Measurements from ENCODE around the gene TEAD2.

TEAD2 gene

DNA sequence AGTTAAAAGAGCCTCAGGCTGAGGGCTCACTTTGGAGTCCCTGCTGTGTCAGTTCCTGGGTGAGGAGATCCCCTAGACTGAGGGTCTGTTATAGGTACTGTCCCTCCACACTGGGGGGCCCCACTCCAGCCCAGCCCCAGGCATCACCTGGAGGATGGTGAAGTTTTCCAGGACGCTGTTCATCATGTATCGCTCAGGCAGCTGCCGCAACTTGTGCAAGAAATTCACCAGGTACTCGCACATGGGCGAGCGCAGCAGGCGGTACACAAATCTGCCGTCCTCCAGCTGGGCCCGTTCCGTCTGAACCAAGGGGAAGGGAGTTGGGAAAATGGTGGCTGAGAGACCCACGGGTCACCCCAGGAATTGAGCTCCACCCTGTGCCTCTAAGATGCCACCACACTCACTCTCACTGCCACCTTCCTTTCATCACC lies 19.9 kb downstream of the TEAD2 start:
- H3K27me3 ChIP-seq (replicated peaks; ENCODE audit: control insufficient read depth, insufficient read depth, low read length), result no peaks in the 10 kb centered on the region
- TF ChIP-seq, protein P1, sequence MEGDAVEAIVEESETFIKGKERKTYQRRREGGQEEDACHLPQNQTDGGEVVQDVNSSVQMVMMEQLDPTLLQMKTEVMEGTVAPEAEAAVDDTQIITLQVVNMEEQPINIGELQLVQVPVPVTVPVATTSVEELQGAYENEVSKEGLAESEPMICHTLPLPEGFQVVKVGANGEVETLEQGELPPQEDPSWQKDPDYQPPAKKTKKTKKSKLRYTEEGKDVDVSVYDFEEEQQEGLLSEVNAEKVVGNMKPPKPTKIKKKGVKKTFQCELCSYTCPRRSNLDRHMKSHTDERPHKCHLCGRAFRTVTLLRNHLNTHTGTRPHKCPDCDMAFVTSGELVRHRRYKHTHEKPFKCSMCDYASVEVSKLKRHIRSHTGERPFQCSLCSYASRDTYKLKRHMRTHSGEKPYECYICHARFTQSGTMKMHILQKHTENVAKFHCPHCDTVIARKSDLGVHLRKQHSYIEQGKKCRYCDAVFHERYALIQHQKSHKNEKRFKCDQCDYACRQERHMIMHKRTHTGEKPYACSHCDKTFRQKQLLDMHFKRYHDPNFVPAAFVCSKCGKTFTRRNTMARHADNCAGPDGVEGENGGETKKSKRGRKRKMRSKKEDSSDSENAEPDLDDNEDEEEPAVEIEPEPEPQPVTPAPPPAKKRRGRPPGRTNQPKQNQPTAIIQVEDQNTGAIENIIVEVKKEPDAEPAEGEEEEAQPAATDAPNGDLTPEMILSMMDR (IDR thresholded peaks at IDR 0.05; ENCODE audit: insufficient read depth, low read length, poor library complexity, severe bottlenecking), result no peak
- H3K4me3 ChIP-seq (replicated peaks; ENCODE audit: low read depth, low read length), result no peak overlapping the region
- no peak for DNase-seq (ENCODE audit: extremely low read depth, insufficient read length)
- H3K36me3 ChIP-seq (ENCODE audit: control insufficient read depth, insufficient read depth, low read length), result peaks cover 15% of the 10 kb centered on the region

DNA sequence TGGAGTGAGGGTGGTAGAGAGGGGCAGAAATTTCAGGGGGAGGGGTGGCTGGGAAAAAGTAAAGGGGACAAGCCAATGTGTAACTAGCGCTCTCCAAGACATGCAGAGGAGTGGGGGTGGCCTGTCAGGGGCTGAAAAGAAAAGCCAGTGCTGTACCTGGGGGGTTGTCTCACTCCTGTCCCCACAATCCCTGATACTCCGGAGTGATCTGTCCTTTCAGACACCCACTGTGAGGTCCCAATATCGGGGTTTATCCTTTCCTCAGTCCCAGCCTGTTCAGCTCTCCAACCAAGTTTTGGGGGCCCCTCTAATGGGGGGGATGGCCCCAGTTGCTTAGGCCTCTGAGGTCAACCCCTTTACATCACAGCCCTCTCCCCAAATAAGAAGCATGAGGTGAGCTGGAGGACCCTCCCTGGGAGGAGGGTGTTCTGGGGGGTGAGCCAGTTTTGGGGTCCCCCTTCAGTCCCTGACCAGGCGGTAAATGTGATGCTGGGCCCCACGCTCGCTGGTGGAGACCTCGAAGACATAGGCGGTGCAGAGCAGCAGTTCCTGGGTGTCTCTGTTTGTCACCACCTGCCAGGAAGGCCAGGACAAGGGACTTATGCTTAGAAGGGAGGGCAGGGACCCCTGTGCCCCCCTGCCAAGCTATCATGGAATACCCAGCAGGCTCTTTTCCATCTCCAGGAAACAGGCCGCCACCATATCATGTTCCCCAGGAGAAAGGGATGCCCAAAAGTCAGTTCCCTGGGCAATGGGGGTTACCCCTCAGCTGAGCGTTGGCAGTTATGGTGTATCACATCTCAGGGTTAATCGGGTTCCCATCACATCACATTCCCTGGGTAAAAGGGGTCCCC lies 21.1 kb downstream of the TEAD2 start:
- no peak overlapping the region for H3K4me3 ChIP-seq (replicated peaks; ENCODE audit: low read depth, low read length)
- H3K36me3 ChIP-seq (ENCODE audit: control insufficient read depth, insufficient read depth, low read length), result peaks cover 18% of the 10 kb centered on the region
- TF ChIP-seq, protein P1 (IDR thresholded peaks at IDR 0.05; ENCODE audit: insufficient read depth, low read length, poor library complexity, severe bottlenecking), result no peak
- H3K27me3 ChIP-seq (replicated peaks; ENCODE audit: control insufficient read depth, insufficient read depth, low read length), result no peaks in the 10 kb centered on the region
- no peak for DNase-seq (ENCODE audit: extremely low read depth, insufficient read length)

DNA sequence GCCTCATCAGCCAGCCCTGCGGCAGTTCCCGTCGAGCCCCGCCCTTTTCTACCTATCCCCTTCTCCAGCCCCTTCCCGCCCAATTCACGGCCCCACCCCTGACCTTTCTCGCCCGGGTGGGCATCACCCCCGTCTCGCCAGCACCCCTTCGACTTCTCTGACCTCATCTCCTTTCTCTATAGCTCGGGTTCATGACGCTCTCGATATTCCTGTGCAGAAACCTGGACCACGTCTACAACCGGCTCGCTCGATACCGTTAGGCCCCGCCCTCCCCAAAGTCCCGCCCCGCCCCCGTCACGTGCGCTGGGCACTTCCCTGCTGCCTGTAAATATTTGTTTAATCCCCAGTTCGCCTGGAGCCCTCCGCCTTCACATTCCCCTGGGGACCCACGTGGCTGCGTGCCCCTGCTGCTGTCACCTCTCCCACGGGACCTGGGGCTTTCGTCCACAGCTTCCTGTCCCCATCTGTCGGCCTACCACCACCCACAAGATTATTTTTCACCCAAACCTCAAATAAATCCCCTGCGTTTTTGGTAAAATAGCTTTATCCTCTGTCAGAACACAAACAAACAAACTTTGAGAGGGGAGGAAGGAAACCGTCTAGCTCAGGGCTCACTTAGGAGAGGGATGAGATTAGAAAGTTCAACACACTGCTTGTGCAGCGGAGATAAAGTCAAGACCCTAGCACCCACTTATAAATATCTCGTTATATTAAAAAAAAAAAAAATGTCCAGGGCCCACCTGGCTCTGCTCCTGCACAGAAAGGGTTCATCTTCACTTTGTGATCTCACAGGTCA lies 21.9 kb downstream of the TEAD2 start:
- TF ChIP-seq, protein P1 (IDR thresholded peaks at IDR 0.05; ENCODE audit: insufficient read depth, low read length, poor library complexity, severe bottlenecking), result no peak
- DNase-seq (ENCODE audit: extremely low read depth, insufficient read length), result peak; percentile 92
- Histone ChIP-seq H3K27me3 (replicated peaks; ENCODE audit: control insufficient read depth, insufficient read depth, low read length) (no peaks in the 10 kb centered on the region), H3K36me3 (ENCODE audit: control insufficient read depth, insufficient read depth, low read length) (peaks cover 18% of the 10 kb centered on the region), H3K4me3 (replicated peaks; ENCODE audit: low read depth, low read length) (peak overlapping the region; percentile 32)

DNA sequence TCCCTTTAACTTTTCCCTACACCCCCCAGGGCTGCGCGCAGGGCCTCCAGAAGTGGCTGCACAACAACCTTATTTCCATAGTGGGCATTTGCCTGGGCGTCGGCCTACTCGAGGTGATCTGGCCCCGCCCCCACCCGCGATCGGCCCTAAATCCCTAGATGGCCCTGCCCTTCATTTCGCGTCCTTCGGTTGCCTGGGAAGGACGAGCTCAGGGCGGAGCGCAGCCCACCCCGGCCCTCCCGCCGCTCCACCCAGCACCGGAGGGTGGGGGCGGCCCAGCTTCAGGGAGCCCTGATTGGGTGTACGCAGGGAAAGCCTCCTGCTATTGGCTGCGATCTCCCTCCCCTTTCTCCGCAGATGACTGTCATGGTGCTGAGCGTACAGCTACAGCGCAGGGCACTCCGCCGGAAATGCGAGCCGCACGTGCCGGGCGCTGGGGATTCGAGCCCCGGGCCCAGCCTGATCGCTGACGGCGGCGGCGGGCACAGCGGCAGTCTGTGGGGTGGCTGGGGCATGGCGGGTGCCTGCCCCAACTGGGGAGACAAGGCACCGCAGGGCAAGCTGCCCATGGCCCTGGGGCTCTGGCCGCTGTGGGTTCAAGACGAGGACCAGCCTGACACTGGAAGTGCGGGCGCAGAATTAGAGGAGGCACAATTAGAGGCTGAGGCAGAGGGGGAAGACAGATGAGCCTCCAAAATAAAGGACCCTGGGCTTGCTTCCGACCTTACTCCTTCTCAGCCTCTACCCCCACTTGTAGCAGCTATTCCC lies 22.7 kb downstream of the TEAD2 start:
- no peaks in the 10 kb centered on the region for H3K27me3 ChIP-seq (replicated peaks; ENCODE audit: control insufficient read depth, insufficient read depth, low read length)
- DNase-seq (ENCODE audit: extremely low read depth, insufficient read length), result peak; percentile 48
- H3K4me3 ChIP-seq (replicated peaks; ENCODE audit: low read depth, low read length), result peak overlapping the region; percentile 32
- TF ChIP-seq, protein P1 (IDR thresholded peaks at IDR 0.05; ENCODE audit: insufficient read depth, low read length, poor library complexity, severe bottlenecking), result no peak
- H3K36me3 ChIP-seq (ENCODE audit: control insufficient read depth, insufficient read depth, low read length), result peaks cover 18% of the 10 kb centered on the region

DNA sequence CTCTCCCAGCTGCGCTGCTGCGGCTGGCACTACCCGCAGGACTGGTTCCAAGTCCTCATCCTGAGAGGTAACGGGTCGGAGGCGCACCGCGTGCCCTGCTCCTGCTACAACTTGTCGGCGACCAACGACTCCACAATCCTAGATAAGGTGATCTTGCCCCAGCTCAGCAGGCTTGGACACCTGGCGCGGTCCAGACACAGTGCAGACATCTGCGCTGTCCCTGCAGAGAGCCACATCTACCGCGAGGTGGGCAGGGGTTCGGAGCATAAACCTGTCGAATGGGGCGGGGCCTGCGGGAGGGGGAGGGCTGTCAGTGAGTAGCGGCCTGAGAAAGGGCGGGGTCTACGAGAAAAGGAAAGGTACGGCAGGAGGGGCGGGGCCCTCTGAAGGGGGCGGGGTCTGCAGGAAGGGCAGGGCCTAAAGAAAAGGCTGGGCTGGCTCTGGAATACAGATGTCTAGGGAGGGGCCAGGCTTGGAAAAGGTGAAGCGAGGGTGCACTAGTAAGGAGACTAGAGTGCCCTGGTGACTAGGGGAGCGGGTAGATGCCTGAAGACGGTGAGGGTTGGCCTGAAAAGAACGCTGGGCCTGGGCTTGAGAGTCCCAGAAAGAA lies 23.4 kb downstream of the TEAD2 start:
- Histone ChIP-seq H3K4me3 (replicated peaks; ENCODE audit: low read depth, low read length) (peak overlapping the region; percentile 4; the same call in 1 of the 2 replicates), H3K36me3 (ENCODE audit: control insufficient read depth, insufficient read depth, low read length) (peaks cover 18% of the 10 kb centered on the region), H3K27me3 (replicated peaks; ENCODE audit: control insufficient read depth, insufficient read depth, low read length) (no peaks in the 10 kb centered on the region)
- TF ChIP-seq, protein P1 (IDR thresholded peaks at IDR 0.05; ENCODE audit: insufficient read depth, low read length, poor library complexity, severe bottlenecking), result no peak
- peak; percentile 51 for DNase-seq (ENCODE audit: extremely low read depth, insufficient read length)
